ENCODE data around the gene GRM4.

GRM4 gene

GRCh38 chr6:34025112-34025807 lies 120.6 kb downstream of the GRM4 start:
- no peak overlapping the region for H3K27ac ChIP-seq (ENCODE audit: low read depth, low read length)
- H3K79me2 ChIP-seq (ENCODE audit: insufficient read depth, low read length) = no peaks in the 10 kb centered on the region
- H3K9ac ChIP-seq (ENCODE audit: low read length) = no peak overlapping the region
- no peak overlapping the region for H2AFZ ChIP-seq (ENCODE audit: low read depth, low read length, severe bottlenecking)
- no peaks in the 10 kb centered on the region for H3K9me2 ChIP-seq (replicated peaks; ENCODE audit: insufficient read depth, low read length)
- H3K4me3 ChIP-seq (ENCODE audit: insufficient read depth, low read length, poor library complexity, severe bottlenecking) = no peak overlapping the region
- no peaks in the 10 kb centered on the region for H4K20me1 ChIP-seq (ENCODE audit: low read depth, low read length)
- no peaks in the 10 kb centered on the region for H3K9me3 ChIP-seq (ENCODE audit: insufficient read depth, low read length)
- no peaks in the 10 kb centered on the region for H3F3A ChIP-seq (ENCODE audit: insufficient read depth)
- H3K36me3 ChIP-seq (ENCODE audit: low read length) = no peaks in the 10 kb centered on the region
- no peaks in the 10 kb centered on the region for H3K27me3 ChIP-seq (ENCODE audit: low read length)
- H3K4me2 ChIP-seq (ENCODE audit: low read depth, low read length, poor library complexity, severe bottlenecking) = no peak overlapping the region
- TF ChIP-seq CTCF (IDR thresholded peaks at IDR 0.05; ENCODE audit: insufficient read depth, low read length, poor library complexity, severe bottlenecking) (no peak), EZH2phosphoT487 (conservative IDR thresholded peaks at IDR 0.05; ENCODE audit: low read length) (no peak)

GRCh38 chr6:34022873-34023255 lies 123.0 kb downstream of the GRM4 start:
- no peak overlapping the region for H3K9ac ChIP-seq (ENCODE audit: low read length)
- no peaks in the 10 kb centered on the region for H3K36me3 ChIP-seq (ENCODE audit: low read length)
- no peak overlapping the region for H3K4me3 ChIP-seq (ENCODE audit: insufficient read depth, low read length, poor library complexity, severe bottlenecking)
- H3F3A ChIP-seq (ENCODE audit: insufficient read depth) = no peaks in the 10 kb centered on the region
- no peaks in the 10 kb centered on the region for H3K9me3 ChIP-seq (ENCODE audit: insufficient read depth, low read length)
- no peaks in the 10 kb centered on the region for H3K9me2 ChIP-seq (replicated peaks; ENCODE audit: insufficient read depth, low read length)
- no peak overlapping the region for H2AFZ ChIP-seq (ENCODE audit: low read depth, low read length, severe bottlenecking)
- H3K27me3 ChIP-seq (ENCODE audit: low read length) = no peaks in the 10 kb centered on the region; the same call in 1 of the 2 replicates
- H4K20me1 ChIP-seq (ENCODE audit: low read depth, low read length) = no peaks in the 10 kb centered on the region
- H3K4me2 ChIP-seq (ENCODE audit: low read depth, low read length, poor library complexity, severe bottlenecking) = no peak overlapping the region
- no peaks in the 10 kb centered on the region for H3K79me2 ChIP-seq (ENCODE audit: insufficient read depth, low read length)
- no peak for TF ChIP-seq EZH2phosphoT487 (conservative IDR thresholded peaks at IDR 0.05; ENCODE audit: low read length)
- TF ChIP-seq CTCF (IDR thresholded peaks at IDR 0.05; ENCODE audit: insufficient read depth, low read length, poor library complexity, severe bottlenecking) = no peak
- no peak overlapping the region for H3K27ac ChIP-seq (ENCODE audit: low read depth, low read length)

DNA sequence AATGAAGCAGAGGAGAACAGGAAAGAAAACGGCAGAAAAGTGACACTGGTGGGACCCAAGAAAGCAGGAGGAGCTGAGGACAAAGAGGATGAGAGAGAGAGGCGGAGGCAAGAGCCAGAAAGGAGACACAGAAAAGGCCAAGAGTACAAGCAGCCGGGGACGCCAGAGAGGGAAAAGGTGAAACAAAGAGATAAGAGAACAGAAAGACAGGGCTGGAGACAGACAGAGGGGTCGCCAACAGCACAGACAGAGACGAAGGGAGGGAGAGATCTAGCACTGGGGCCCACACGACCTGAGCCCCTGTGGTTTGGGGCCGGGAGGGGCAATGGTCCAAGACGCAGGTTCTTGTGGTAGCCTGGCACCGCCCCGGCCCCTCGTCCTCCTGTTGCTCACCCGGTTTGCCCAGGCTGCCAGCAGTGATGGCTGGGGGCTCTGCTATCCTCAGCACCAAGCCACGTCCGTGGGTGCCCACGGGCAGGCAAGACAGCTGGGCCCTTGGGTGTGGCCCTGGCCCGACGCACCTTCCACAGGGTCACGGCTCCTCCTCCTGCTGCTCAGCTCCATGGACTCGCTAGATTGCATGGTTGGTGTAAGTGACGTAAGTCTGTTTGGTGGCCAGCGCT lies 123.5 kb downstream of the GRM4 start:
- Histone ChIP-seq H3F3A (ENCODE audit: insufficient read depth) (no peaks in the 10 kb centered on the region), H3K27ac (ENCODE audit: low read depth, low read length) (no peak overlapping the region), H3K36me3 (ENCODE audit: low read length) (no peaks in the 10 kb centered on the region), H3K79me2 (ENCODE audit: insufficient read depth, low read length) (no peaks in the 10 kb centered on the region), H3K27me3 (ENCODE audit: low read length) (no peaks in the 10 kb centered on the region; the same call in 1 of the 2 replicates), H3K9ac (ENCODE audit: low read length) (no peak overlapping the region), H3K4me2 (ENCODE audit: low read depth, low read length, poor library complexity, severe bottlenecking) (no peak overlapping the region), H3K4me3 (ENCODE audit: insufficient read depth, low read length, poor library complexity, severe bottlenecking) (no peak overlapping the region), H4K20me1 (ENCODE audit: low read depth, low read length) (no peaks in the 10 kb centered on the region), H2AFZ (ENCODE audit: low read depth, low read length, severe bottlenecking) (no peak overlapping the region), H3K9me2 (replicated peaks; ENCODE audit: insufficient read depth, low read length) (no peaks in the 10 kb centered on the region), H3K9me3 (ENCODE audit: insufficient read depth, low read length) (no peaks in the 10 kb centered on the region)
- TF ChIP-seq CTCF (IDR thresholded peaks at IDR 0.05; ENCODE audit: insufficient read depth, low read length, poor library complexity, severe bottlenecking) = no peak
- no peak for TF ChIP-seq EZH2phosphoT487 (conservative IDR thresholded peaks at IDR 0.05; ENCODE audit: low read length)

Data from SU-DHL-6 (cell line).